Thoracic aorta (tissue), 2 donors: ENCODE data around the gene AMPD3. TPM values are rescaled to one million over a fixed set of nuclear protein-coding genes. Genes with fewer than 3 reads are reported as not detected.

Experiments
- ATAC-seq: fragments of 150-250 bp; one replicate; pipeline ENCODE4 v1.8.0; 2017; ENCODE audit warnings: low read depth; ENCODE audit not compliant: insufficient number of reproducible peaks, low FRiP score
- DNase-seq: peaks from one replicate; pipeline ENCODE4 v3.0.0-alpha.2; 2020; ENCODE audit warnings: low spot score
- H3K27ac ChIP-seq, 2 donors: fragments of 200-600 bp; sonication (generic); 1 replicate in 1 of 2; 2 replicates in 1 of 2; pipeline ENCODE4 v1.5.1; 2016; ENCODE audit warnings: mild to moderate bottlenecking in 2 of 2, moderate library complexity in 2 of 2
- H3K27me3 ChIP-seq: fragments of 200-600 bp; sonication (generic); replicated peaks from 2 replicates; pipeline ENCODE4 v1.6.0; 2016; ENCODE audit warnings: mild to moderate bottlenecking; ENCODE audit not compliant: insufficient read depth
- H3K36me3 ChIP-seq: fragments of 200-600 bp; sonication (generic); one replicate; pipeline ENCODE4 v1.5.1; 2016
- H3K4me1 ChIP-seq, 2 donors: fragments of 200-600 bp; sonication (generic); 1 replicate in 1 of 2; 2 replicates in 1 of 2; pipeline versions ENCODE4 v1.5.1 to v1.6.0; 2016; ENCODE audit warnings: low read depth in 2 of 2, mild to moderate bottlenecking in 1 of 2; ENCODE audit not compliant: control insufficient read depth in 1 of 2
- H3K4me3 ChIP-seq: fragments of 200-600 bp; sonication (generic); 2 replicates; pipeline ENCODE4 v1.5.1; 2016; ENCODE audit warnings: mild to moderate bottlenecking
- H3K9me3 ChIP-seq: fragments of 200-600 bp; sonication (generic); 2 replicates; pipeline ENCODE4 v1.5.1; 2016
- total RNA-seq, 2 donors: library from RNA; depleted of rRNA; stranded (reverse); fragments of >200 nt; gene quantifications; one replicate each; pipeline versions ENCODE4 v1.1.0 to v1.2.3, GENCODE V29; 2016
- TF ChIP-seq, protein P1 (sequence below): fragments of 200-600 bp; sonication (generic); IDR thresholded peaks from one replicate; pipeline ENCODE4 v1.5.1; 2019; ENCODE audit warnings: antibody characterized with exemption

Gene AMPD3
- total RNA-seq, 2 donors from 2014 or later: 7.0 to 17.6 TPM

DNA sequence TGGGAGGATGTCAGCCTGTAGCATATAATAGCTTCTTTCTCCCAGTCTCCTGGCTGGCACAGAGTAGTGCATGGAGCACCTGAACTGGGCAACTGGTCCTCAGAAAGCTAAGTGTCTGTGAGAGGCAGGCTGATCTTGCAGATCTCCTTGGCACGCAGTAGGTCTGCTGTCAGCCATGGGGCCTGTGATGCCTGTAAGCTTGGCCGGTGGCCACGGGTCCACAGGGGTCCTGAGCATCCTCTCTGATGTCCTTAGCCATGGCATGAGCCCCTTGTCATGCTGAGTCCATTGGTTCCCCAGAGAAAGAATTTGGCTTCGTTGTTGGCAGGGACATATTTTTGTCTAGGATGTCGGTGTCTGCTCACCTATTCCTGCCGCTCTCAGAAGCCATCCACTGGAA lies 25.0 kb downstream of the AMPD3 start:
- H3K36me3 ChIP-seq: no peaks in the 10 kb centered on the region
- no peaks in the 10 kb centered on the region for H3K27me3 ChIP-seq
- TF ChIP-seq, protein P1, sequence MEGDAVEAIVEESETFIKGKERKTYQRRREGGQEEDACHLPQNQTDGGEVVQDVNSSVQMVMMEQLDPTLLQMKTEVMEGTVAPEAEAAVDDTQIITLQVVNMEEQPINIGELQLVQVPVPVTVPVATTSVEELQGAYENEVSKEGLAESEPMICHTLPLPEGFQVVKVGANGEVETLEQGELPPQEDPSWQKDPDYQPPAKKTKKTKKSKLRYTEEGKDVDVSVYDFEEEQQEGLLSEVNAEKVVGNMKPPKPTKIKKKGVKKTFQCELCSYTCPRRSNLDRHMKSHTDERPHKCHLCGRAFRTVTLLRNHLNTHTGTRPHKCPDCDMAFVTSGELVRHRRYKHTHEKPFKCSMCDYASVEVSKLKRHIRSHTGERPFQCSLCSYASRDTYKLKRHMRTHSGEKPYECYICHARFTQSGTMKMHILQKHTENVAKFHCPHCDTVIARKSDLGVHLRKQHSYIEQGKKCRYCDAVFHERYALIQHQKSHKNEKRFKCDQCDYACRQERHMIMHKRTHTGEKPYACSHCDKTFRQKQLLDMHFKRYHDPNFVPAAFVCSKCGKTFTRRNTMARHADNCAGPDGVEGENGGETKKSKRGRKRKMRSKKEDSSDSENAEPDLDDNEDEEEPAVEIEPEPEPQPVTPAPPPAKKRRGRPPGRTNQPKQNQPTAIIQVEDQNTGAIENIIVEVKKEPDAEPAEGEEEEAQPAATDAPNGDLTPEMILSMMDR: no peak
- no peaks in the 10 kb centered on the region for H3K9me3 ChIP-seq
- DNase-seq: no peak
- H3K4me1 ChIP-seq: peaks cover 0 to 12% of the 10 kb centered on the region in 2 donors
- no peak for ATAC-seq
- H3K4me3 ChIP-seq: no peak overlapping the region
- no peak overlapping the region for H3K27ac ChIP-seq

DNA sequence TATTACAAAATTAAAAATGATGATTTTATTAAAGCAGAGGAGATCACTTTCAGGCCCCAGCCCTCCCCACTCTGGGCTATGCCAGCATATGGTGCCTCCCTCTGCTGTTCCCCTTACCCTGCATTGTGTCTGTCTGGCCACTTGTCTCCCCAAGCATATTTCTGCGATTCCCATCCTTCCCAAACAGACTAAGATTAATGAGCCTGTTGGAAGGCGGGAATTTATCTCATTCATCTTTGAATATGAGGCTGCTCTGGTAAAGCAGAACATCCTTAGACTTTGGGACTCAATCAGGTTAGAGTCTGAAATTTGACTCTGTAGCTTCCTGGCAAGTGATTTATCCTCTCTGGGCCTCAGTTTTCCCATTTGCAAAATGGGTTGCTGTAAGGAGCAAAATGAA lies 25.7 kb downstream of the AMPD3 start:
- no peak for ATAC-seq
- H3K27ac ChIP-seq: no peak overlapping the region
- H3K9me3 ChIP-seq: no peaks in the 10 kb centered on the region
- peaks cover 0 to 12% of the 10 kb centered on the region in 2 donors for H3K4me1 ChIP-seq
- DNase-seq: no peak
- H3K4me3 ChIP-seq: no peak overlapping the region
- no peaks in the 10 kb centered on the region for H3K27me3 ChIP-seq
- TF ChIP-seq, protein P1: no peak
- no peaks in the 10 kb centered on the region for H3K36me3 ChIP-seq

DNA sequence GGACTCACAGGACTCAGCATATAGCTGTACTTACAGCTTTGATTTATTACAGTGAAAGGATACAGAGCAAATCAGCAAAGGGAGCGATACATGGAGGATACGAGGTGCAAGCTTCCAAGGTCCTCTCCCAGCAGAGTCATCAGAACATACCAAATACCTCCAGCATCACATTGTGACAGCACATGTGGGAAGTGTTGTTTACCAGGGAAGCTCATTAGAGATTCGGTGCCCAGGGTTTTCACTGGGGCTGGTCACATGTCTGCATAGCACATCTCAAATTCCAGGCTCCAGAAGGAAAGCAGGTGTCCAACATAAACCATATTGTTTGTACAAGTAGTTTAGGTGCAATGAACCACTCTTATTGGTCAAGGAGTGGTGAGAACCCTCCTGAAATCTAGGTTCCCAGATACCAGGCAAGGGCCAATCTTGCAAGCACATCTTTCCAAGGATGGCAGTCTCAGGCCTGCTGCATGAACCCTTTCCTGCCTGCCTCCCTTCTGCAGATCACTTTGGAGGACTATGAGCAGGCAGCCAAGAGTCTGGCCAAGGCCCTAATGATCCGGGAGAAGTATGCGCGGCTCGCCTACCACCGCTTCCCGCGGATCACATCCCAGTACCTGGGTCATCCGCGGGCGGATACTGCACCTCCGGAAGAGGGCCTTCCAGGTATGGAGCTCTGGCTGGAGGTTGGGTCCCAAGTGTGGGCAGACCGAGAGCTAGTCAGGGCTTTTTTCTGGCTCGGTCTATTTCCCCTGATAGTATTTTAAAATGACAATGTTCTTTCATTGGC lies 26.7 kb downstream of the AMPD3 start:
- Histone ChIP-seq H3K36me3 (no peaks in the 10 kb centered on the region), H3K4me1 (peaks cover 0 to 12% of the 10 kb centered on the region in 2 donors), H3K27me3 (no peaks in the 10 kb centered on the region), H3K4me3 (no peak overlapping the region), H3K27ac (no peak overlapping the region), H3K9me3 (no peaks in the 10 kb centered on the region)
- ATAC-seq (no peak), DNase-seq (no peak)
- TF ChIP-seq, protein P1: no peak

DNA sequence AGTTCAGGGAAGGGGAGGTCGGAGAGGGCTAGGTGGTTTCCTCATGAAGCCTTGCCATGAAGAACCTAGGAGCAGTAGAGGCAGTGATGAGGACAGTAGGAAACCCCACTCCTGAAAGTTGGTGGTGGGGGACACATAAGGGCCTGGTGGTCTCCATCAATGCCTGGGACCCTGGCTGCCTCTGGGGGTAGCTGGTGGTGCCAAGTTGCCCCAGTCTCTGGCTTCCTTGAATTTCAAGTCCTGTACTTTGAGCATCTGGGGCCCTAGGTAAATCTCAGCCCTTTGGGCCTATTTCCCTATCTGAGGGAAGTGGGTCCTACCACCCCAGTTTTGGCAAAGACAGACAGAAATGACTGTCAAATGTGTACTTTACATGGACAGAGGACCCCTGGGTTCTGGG lies 28.1 kb downstream of the AMPD3 start:
- DNase-seq (no peak), ATAC-seq (no peak)
- Histone ChIP-seq H3K4me1 (peaks cover 0 to 12% of the 10 kb centered on the region in 2 donors), H3K4me3 (no peak overlapping the region), H3K27me3 (no peaks in the 10 kb centered on the region), H3K36me3 (no peaks in the 10 kb centered on the region), H3K27ac (no peak overlapping the region), H3K9me3 (no peaks in the 10 kb centered on the region)
- TF ChIP-seq, protein P1: no peak

DNA sequence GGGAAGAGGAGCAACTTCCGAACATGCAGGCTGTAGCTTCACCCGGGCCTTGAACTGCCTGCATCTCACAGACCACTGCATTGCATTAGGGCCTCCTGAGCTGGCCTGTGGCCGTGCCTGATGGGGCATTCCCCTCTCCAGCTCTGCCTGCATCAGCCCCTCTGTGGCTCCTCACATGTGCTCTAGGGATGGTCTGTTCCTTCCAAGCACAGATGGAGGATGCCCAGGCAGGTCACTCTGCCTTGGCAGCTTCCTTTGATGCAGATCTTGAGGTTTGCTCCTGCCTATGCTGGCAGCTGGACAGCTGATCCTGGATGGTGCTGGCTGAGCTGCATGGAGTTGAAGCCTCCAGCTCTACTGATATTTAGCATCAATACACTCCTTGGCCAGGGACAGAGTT lies 28.5 kb downstream of the AMPD3 start:
- DNase-seq: no peak
- TF ChIP-seq, protein P1: no peak

More for the DNA sequence above, 28.5 kb downstream of the AMPD3 start:
- ATAC-seq: no peak
- Histone ChIP-seq H3K36me3 (no peaks in the 10 kb centered on the region), H3K4me3 (no peak overlapping the region), H3K27ac (no peak overlapping the region), H3K9me3 (no peaks in the 10 kb centered on the region), H3K27me3 (no peaks in the 10 kb centered on the region), H3K4me1 (peaks cover 0 to 8% of the 10 kb centered on the region in 2 donors)
